Mucosa of gallbladder (tissue), 1 donor: ENCODE data around the gene ANGPTL7. TPM values are rescaled to one million over a fixed set of nuclear protein-coding genes. Genes with fewer than 3 reads are reported as not detected.

ENCODE experiments used
- DNase-seq: peaks from one replicate; pipeline ENCODE4 v3.0.0-alpha.2; 2020; ENCODE audit warnings: low spot score
- total RNA-seq: library from RNA; stranded (reverse); gene quantifications from one replicate; pipeline ENCODE4 v1.2.1, GENCODE V29; 2021
- donor health status: DM: no; HTN: no; CAD: no.

ANGPTL7 gene
- total RNA-seq, 1 donor from 2014 or later, result 3.4 TPM

GRCh38 chr1:11204396-11205190 is 15.4 kb downstream of the ANGPTL7 start:
- DNase-seq, result no peak

GRCh38 chr1:11207898-11208611 is 18.9 kb downstream of the ANGPTL7 start:
- DNase-seq, result no peak

GRCh38 chr1:11211461-11211860 is 22.3 kb downstream of the ANGPTL7 start:
- no peak for DNase-seq

GRCh38 chr1:11211925-11212587 is 22.9 kb downstream of the ANGPTL7 start:
- DNase-seq, result no peak

- DNase-seq, result no peak
Observed at GRCh38 chr1:11214698-11215380, 25.7 kb downstream of the ANGPTL7 start.

GRCh38 chr1:11215381-11216005 is 26.3 kb downstream of the ANGPTL7 start:
- no peak for DNase-seq

- DNase-seq, result no peak
Observed at GRCh38 chr1:11216074-11216473, 26.9 kb downstream of the ANGPTL7 start.

GRCh38 chr1:11227106-11228077 is 38.2 kb downstream of the ANGPTL7 start:
- no peak for DNase-seq

- DNase-seq, result no peak
Observed at GRCh38 chr1:11229203-11229602, 40.0 kb downstream of the ANGPTL7 start.

- no peak for DNase-seq
Observed at GRCh38 chr1:11233208-11233607, 44.1 kb downstream of the ANGPTL7 start.

GRCh38 chr1:11237356-11237755 is 48.2 kb downstream of the ANGPTL7 start:
- no peak for DNase-seq

GRCh38 chr1:11238311-11238710 is 49.2 kb downstream of the ANGPTL7 start:
- no peak for DNase-seq

- DNase-seq, result no peak
Observed at GRCh38 chr1:11245248-11245647, 56.1 kb downstream of the ANGPTL7 start.

Other genes starting within 250 kb of the ANGPTL7 start
- gene TARDBP, start 176.7 kb upstream of the ANGPTL7 start, total RNA-seq, result 143 TPM
- gene MASP2, start 142.1 kb upstream of the ANGPTL7 start, total RNA-seq, result not detected
- 41.4 TPM for gene SRM, start 129.3 kb upstream of the ANGPTL7 start, total RNA-seq
- 40.1 TPM for gene EXOSC10, start 89.5 kb upstream of the ANGPTL7 start, total RNA-seq
- gene MTOR, start 73.2 kb downstream of the ANGPTL7 start, total RNA-seq, result 38.2 TPM
- gene UBIAD1, start 83.8 kb downstream of the ANGPTL7 start, total RNA-seq, result 10.2 TPM